PC-3 (cell line): ENCODE results near the gene CLEC16A.

ENCODE experiments used
- EZH2 ChIP-seq: fragments of 300-600 bp; sonication (generic); IDR thresholded peaks from one replicate; pipeline ENCODE4 v1.6.1; 2017; ENCODE audit warnings: antibody characterized with exemption, mild to moderate bottlenecking, low read length; ENCODE audit not compliant: unreplicated experiment
- EZH2phosphoT487 ChIP-seq: fragments of 300-600 bp; sonication (generic); IDR thresholded peaks from 2 replicates; pipeline ENCODE4 v1.6.1; 2018; ENCODE audit warnings: mild to moderate bottlenecking, antibody characterized with exemption, low read length, borderline replicate concordance
- TF ChIP-seq, protein P1 (sequence below): fragments of 300-600 bp; sonication (generic); conservative IDR thresholded peaks from 2 replicates; pipeline ENCODE4 v1.5.1; 2017; ENCODE audit warnings: antibody characterized with exemption, low read depth, mild to moderate bottlenecking, low read length

DNA sequence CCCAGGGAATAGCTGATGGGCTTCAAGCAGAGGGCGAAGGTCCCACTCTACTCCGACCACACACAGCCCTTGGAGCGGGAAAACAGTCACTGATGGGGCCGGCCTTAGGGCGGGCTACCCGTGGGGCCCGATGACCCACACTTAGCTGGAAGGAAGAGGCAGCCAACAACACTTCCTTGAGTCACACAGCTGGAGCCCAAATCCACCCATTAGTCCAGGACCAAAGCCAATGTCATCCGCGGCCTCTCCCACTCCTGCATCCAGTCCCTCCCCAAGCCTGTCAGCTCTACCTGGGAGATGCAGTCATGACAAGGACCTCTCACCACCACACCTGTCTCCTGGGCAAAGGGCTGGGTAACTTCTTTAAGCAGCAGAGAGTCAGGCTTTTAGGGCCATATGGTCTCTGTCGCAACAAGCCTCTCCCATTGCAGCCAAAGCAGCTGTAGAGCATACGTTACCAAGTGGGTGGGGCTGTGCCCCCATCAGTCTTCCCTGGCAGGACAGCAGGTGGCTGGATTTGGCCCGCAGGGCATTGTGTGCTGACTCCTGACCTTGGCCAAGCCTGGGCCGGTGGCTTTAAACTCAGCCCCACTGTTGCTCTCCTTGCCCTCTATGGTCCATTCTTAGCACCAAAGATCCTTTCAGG is 200.9 kb downstream of the CLEC16A start:
- TF ChIP-seq, protein P1, sequence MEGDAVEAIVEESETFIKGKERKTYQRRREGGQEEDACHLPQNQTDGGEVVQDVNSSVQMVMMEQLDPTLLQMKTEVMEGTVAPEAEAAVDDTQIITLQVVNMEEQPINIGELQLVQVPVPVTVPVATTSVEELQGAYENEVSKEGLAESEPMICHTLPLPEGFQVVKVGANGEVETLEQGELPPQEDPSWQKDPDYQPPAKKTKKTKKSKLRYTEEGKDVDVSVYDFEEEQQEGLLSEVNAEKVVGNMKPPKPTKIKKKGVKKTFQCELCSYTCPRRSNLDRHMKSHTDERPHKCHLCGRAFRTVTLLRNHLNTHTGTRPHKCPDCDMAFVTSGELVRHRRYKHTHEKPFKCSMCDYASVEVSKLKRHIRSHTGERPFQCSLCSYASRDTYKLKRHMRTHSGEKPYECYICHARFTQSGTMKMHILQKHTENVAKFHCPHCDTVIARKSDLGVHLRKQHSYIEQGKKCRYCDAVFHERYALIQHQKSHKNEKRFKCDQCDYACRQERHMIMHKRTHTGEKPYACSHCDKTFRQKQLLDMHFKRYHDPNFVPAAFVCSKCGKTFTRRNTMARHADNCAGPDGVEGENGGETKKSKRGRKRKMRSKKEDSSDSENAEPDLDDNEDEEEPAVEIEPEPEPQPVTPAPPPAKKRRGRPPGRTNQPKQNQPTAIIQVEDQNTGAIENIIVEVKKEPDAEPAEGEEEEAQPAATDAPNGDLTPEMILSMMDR: no peak
- no peak for TF ChIP-seq EZH2
- no peak for TF ChIP-seq EZH2phosphoT487
